GM19455 (cell line): Measurements from ENCODE around the gene CBARP.
A peak's percentile ranks its signal among the peaks of the same experiment; 100 is the strongest.
"Not testable (repeated sequence)": the region's sequence is repeated elsewhere in the genome, so short reads cannot be mapped to it uniquely, and the experiment has no call there.

ENCODE experiments used
- ATAC-seq: cut with Tn5 transposase; IDR thresholded peaks from one replicate; pipeline ENCODE4 v1.9.1; 2021; ENCODE audit not compliant: unreplicated experiment

The CBARP gene

GRCh38 chr19:1214862-1215731, 22.7 kb downstream of the CBARP start:
- no peak for ATAC-seq

GRCh38 chr19:1214299-1214861, 23.4 kb downstream of the CBARP start:
- ATAC-seq = no peak

DNA sequence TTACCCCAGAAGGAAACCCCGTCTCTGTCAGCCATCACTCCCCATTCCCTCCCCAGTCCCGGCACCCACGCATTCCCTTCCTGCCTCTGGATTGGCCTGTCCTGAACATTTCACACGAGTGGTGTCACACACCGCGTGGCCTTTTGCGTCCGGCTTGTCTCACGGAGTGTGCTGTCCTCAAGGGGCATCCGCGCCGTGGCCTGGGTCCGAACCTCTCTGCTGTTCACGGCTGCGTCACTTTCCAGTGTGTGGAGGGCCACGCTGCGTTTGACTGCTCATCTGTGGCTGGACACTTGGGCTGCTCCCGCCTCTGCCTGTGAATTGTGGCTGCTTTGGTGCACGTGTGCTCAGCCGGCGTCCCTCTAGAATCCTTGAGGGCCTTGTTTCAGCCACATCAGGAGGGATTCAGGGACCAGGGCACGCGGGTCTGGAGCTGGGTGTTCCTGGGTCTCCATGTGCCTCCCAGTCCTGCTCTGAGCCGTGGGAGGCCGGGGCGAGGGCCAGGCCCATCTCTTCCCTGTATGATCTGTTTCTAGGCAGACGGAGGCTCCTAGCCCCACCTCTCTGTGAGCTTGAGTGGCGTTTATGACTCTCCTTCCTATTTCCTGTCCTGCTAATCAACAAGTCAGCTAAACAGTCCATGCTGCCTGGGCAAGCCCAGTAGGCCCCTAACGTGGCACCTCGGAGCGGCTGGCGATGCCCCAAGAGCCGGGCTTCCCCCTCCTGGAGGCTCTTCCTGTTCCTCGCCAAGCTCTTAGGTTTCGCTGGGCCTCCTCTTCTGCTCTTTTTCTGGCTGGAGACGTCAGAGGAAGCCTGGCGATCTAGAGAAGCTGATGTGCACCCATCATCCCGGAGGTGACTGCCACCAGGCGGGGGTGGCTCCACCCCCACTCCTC, 24.2 kb downstream of the CBARP start:
- no peak for ATAC-seq

GRCh38 chr19:1211494-1212234, 26.1 kb downstream of the CBARP start:
- ATAC-seq = no peak

- ATAC-seq = no peak
These were observed 27.6 kb downstream of the CBARP start for GRCh38 chr19:1210227-1210538.

- ATAC-seq = not testable (repeated sequence)
These were observed 29.0 kb downstream of the CBARP start for GRCh38 chr19:1208830-1209229.

GRCh38 chr19:1206864-1207450, 30.8 kb downstream of the CBARP start:
- ATAC-seq = no peak

GRCh38 chr19:1206150-1206863, 31.5 kb downstream of the CBARP start:
- ATAC-seq = no peak

DNA sequence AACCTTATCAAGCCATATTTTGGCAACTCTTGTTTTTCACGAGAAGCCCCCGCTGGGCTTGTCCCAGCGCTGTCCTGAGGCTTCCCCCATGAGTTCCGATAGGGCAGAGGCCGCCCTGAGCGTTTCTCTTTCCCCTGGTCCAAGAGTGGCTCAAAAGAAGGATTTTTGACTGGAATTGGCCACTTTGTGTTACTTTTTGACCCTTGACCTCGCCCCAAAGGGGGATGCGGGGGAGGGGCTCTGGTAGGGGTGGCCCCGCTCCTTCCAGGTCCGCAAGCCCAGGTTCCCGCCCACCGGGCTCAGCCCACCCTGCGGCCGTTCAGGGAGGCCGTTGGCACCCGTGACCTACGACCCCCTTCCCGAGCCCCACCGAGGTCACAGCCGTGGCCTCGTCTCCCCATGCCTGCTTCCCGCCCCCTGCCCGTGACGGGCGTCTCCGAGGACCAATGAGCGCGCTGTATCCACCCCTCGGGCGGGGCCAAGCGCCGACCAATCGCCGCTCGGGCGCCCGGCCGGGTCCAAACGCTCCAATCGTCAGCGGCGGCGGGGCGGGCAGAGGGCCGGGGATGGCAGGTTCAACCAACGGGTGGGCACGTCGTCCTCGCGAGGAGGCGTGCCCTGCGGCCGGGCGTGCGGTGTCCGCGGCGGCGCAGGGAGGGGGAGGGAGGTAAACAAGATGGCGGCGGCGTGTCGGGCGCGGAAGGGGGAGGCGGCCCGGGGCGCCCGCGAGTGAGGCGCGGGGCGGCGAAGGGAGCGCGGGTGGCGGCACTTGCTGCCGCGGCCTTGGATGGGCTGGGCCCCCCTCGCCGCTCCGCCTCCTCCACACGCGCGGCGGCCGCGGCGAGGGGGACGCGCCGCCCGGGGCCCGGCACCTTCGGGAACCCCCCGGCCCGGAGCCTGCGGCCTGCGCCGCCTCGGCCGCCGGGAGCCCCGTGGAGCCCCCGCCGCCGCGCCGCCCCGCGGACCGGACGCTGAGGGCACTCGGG, 32.4 kb downstream of the CBARP start, which contains the start of gene STK11:
Gene STK11, plus strand, starts transcription at position 665 of the 986 bp plus-strand sequence. CDS start 1,136 bp downstream, outside the sequence.
- ATAC-seq = peak; percentile 80

GRCh38 chr19:1200614-1201013, 37.2 kb downstream of the CBARP start:
- ATAC-seq = not testable (repeated sequence)

- no peak for ATAC-seq
These were observed 38.3 kb downstream of the CBARP start for GRCh38 chr19:1199531-1199930.

- no peak for ATAC-seq
These were observed 48.4 kb downstream of the CBARP start for GRCh38 chr19:1189419-1189818.

GRCh38 chr19:1183543-1184172, 54.1 kb downstream of the CBARP start:
- no peak for ATAC-seq

DNA sequence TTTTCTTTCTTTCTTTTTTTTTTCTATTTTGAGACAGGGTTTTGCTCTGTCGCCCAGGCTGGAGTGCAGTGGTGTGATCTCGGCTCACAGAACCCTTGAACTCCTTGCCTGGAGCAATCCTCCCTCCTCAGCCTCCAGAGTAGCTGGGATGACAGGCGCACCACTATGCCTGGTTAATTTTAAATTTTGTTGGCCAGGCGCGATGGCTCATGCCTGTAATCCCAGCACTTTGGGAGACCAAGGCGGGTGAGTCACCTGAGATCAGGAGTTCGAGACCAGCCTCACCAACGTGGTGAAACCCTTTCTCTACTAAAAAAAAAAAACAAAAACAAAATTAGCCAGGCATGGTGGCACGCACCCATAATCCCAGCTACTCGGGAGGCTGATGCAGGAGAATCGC, 55.1 kb downstream of the CBARP start:
- no peak for ATAC-seq

DNA sequence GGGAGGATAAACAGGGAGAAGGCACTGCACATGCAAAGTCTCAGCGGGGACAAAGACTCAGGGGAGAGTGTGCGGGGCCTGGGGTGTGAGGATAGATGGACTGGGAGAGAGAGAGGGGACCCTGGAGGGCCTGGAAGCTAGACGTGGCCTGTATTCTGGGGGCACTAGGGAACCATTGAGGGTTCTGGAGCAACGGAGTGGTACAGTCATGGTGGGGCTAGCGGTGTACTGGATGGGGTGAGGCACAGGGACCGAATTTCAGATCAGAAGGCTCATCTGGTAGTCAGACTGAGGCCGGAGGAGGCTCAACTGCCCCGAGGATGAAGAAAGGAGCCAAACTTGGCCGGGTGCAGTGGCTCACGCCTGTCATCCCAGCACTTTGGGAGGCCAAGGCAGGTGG, 55.7 kb downstream of the CBARP start:
- no peak for ATAC-seq

DNA sequence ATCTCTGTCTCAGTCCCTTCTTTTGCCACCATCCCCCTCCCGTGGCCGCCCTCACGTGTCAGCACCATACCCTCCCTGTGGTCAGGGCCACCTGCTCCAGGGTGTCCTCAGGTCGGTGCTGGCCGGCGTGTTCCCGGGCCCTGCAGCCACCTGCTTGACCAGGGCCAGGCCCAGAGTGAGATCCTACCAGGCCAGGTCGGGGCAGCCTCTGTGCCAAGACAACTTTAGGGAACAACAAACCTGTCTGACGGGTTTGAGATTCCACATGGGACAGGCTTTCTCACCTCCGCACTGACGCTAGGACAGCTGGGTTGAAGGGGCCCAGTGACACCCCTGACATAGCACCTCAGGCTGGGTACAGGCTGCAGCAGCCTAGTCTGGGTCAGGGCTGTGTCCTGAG, 56.2 kb downstream of the CBARP start:
- ATAC-seq = no peak
